Eye (tissue), 1 donor: ENCODE results near the gene CHKB.
"Not testable (repeated sequence)": the region's sequence is repeated elsewhere in the genome, so short reads cannot be mapped to it uniquely, and the experiment has no call there.

Experiments used
- DNase-seq: peaks from one replicate; pipeline ENCODE4 v3.0.0-alpha.2; 2015

CHKB gene

GRCh38 chr22:50611341-50612060, 28.9 kb upstream of the CHKB start:
- DNase-seq = no peak

DNA sequence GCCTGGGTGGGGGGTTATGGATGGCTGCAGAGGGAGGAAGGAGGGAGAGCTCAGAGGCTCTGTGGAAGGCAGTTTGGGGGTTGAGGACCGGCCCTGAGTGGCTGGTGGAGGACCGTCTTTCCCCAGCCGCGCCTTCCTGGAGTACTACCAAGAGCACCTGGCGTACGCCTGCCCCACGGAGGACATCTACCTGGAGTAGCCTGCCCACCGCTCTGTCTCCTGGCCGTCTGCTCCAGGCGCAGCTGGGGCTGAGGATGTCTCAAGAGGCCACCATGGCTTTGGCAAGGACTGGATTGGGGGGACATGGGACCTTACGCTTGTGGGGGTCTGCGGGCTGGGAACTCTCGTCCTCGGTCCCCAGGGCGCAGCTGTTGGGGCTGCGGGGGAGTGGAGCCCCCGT, 27.9 kb upstream of the CHKB start:
- no peak for DNase-seq

DNA sequence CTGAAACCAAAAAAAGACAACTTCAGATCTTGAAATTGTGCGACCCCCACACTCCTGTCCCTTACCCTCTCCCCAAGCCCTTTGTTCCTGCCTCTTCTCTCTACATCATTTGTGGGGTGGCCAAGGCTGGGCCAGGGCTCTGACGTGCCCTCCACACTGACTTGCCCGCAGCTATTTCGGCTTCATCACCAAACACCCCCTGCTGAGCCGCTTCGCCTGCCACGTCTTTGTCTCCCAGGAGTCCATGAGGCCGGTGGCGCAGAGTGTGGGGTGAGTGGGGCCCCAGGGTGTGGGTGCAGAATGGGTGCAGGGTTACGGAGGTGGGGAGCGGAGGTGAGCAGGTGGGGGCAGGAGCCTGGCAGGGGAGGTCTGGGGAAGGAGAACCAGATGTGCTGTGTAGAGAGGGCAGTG, 27.4 kb upstream of the CHKB start:
- no peak for DNase-seq

- DNase-seq = no peak
Measured at GRCh38 chr22:50609599-50609998, 26.9 kb upstream of the CHKB start.

DNA sequence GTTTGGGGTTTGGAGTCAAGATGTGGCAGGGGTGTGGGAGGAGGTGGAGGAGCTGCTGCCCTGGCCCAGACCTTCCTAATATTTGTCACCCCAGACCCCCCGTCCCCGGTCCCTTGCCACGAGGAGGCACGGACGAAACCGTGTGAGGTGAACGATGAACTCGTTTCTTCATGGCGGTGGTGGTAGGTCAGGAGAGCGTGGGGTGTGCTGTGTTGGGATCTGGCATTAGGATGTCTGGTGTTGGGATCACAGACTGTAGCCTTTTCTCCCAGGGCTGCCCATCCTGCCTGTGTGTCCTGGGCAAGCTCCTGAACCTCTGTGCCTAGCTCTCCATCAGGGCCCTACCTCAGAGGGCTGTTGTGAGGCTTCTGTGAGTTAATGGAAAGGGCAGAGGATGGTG, 26.3 kb upstream of the CHKB start:
- no peak for DNase-seq

DNA sequence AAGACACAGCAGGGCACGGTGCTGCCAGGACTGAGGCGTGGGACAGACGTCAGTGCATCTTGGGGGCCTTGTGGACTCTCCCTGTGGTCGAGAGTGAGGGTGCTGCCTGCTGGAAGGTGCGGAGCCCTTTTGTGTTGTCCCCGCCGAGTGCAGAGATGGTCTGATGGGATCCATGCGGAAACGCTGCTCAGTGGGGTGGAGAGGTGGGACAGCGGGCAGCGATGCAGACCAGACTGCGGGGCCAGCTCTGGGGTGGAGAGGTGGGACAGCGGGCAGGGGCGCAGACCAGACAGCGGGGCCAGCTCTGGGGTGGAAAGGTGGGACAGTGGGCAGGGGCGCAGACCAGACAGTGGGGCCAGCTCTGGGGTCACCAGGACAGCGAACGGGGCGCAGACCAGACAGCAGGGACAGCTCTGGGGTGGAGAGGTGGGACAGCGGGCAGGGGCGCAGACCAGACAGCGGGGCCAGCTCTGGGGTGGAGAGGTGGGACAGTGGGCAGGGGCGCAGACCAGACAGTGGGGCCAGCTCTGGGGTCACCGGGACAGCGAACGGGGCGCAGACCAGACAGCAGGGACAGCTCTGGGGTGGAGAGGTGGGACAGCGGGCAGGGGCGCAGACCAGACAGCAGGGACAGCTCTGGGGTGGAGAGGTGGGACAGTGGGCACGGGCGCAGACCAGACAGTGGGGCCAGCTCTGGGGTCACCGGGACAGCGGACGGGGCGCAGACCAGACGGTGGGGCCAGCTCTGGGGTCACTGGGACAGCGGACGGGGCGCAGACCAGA, 25.6 kb upstream of the CHKB start:
- DNase-seq = not testable (repeated sequence)

DNA sequence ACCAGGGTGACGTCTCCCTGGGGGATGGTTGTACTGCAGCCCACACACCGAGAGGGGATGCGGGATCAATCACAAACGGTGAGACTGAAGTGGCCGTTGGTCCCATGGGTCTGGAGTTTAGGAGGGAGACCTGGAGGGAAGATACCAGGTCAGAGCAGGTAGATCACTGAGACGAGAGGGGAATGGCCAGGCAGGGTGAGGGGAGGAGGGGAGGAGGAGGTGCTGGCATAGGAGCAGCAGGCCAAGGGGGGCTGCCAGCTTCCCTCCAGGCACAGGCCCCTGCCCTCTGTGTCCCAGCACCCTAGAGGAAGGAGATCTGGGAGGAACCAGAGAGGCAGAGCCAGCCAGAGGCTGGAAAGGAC, 25.0 kb upstream of the CHKB start:
- no peak for DNase-seq

- DNase-seq = no peak
Measured at GRCh38 chr22:50606946-50607658, 24.5 kb upstream of the CHKB start.

DNA sequence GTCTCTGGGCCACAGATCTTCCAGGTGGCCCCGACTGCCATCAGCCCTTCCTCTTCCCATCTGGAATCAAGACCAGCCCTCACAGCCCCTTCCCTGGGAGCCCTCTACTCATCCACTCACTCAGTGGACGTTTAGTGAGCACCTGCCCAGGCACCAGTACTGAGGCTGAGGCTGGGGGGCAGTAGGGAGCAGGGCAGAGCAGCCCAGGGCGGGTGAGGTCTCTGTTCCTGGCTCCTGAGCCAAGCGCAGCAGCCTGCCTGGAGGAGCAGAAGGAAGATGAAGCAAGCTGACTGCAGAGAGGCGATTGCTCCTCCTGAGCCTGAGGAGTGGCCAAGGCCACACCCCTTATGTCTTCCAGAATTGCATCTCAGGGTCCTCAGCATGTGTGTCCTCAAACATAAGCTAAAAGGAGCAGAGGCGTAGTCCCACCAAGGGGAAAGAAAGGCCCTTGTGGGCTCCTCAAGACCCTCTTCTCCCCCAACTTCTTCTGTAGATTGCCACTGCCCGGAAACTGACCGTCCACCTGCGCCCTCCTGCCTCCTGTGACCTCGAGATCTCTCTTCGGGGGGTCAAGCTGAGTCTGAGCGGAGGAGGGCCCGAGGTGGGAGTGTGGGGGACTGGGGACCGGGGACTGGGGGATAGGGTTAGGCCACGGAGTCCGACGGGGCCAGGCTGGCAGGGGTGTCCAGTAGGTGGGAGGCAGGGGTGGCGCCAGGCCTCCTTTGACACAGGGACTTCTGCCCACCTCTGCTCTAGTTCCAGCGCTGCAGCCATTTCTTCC, 23.7 kb upstream of the CHKB start:
- no peak for DNase-seq

DNA sequence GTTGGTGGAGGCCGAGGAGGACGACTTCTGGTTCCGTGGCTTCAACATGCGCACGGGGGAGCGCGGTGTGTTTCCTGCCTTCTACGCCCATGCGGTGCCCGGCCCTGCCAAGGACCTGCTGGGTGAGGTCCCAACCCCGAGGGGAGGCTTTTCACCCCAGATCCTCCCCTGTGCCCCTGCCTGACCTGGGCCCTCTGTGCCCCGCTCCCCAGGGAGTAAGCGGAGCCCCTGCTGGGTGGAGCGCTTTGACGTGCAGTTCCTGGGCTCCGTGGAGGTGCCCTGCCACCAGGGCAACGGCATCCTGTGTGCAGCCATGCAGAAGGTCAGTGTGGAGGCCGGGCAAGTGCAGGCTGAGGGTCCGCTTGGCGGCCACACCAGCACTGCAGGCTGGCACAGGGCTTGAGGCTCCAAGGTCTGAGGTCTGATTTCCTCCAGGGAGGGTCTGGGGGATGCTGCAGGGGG, 23.0 kb upstream of the CHKB start:
- DNase-seq = no peak

DNA sequence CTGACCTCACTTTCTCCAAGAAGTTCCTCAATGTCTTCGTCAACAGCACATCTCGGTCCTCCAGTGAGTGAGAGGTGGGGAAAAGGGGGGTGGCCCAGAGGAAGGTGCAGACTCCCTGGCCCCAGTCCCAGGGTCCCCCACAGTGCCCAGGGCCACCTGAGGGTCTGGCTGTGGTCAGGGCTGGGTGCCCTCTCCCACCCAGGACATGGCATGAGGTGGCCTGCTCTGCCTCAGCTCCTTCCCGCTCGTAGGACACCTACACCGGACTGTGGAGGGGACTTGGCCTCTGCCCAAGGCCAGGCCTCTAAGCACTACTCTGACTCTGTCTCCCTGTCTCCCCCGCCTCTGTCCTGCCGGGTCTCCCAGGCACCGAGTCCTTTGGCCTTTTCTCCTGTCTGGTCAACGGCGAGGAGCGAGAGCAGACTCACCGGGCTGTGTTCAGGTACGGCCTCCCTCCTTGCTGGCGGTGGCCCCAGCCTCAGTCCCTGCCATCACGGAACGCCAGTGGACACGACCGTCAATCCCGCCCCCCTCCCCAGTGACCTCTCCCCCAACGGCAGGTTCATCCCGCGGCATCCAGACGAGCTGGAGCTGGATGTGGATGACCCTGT, 22.5 kb upstream of the CHKB start:
- no peak for DNase-seq

DNA sequence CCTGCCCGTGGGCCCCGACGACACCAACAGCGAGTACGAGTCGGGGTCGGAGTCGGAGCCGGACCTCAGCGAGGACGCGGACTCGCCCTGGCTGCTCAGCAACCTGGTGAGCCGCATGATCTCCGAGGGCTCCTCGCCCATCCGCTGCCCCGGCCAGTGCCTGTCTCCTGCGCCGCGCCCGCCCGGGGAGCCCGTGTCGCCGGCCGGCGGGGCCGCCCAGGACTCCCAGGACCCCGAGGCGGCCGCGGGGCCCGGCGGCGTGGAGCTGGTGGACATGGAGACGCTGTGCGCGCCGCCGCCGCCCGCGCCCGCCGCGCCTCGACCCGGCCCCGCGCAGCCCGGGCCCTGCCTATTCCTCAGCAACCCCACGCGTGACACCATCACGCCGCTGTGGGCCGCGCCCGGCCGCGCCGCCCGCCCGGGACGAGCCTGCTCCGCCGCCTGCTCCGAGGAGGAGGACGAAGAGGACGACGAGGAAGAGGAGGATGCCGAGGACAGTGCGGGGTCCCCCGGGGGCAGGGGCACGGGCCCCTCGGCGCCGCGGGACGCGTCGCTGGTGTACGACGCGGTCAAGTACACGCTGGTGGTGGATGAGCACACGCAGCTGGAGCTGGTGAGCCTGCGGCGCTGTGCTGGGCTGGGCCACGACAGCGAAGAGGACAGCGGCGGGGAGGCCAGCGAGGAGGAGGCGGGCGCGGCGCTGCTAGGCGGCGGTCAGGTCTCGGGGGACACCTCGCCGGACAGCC, 21.8 kb upstream of the CHKB start:
- DNase-seq = no peak

DNA sequence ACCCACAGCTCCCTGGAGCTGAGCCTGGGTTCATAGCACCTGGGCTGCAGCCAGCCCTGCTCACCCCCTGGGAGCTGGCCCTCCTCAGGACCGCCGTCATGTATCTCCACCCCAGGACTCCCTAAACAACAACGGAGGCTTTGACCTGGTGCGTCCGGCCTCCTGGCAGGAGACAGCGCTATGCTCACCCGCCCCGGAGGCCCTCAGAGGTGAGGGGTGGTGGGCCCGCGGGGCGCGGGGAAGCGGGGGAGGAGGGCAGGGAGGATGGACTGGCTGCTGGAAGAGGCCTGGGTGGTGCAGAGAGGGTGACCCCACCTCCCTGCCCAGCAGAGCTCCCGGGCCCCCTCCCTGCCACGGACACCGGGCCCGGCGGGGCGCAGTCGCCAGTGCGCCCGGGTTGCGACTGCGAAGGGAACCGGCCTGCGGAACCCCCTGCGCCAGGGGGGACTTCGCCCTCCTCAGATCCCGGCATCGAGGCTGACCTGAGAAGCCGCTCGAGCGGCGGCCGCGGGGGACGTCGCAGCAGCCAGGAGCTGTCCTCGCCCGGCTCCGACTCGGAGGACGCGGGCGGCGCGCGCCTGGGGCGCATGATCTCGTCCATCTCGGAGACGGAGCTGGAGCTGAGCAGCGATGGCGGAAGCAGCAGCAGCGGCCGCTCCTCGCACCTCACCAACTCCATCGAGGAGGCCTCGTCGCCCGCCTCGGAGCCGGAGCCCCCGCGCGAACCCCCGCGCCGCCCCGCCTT, 21.0 kb upstream of the CHKB start:
- no peak for DNase-seq

GRCh38 chr22:50602338-50602700, 19.7 kb upstream of the CHKB start:
- DNase-seq = no peak

DNA sequence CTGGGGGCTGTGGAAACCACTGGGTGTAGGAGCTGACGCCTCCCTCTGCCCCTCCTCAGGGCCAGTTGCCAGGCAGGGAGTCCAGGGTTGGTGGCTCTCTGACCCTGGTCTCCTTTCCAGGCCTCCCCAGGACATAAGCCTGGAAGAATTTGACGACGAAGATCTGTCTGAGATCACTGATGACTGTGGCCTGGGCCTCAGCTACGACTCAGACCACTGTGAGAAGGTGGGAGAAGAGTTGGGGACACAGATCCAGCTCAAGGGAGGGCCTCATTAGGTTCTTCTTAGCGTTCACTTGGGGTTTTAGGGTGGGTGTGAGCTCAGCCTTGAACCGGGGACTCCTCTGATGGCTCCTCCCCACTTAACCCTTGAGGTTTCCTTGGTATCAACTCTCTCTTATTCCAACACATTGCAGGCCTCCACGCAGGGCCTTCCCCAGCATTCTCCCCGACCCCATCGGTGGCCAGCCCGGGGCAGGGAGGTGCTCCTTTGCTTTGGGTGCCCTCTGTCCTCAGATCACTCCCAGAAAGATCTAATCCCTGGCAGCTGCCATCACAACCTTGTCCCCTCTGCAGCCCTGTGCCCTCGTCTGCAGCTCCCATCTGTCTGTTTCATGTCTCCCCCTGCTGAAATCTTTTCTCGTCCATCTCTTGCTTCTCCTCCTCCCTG, 19.2 kb upstream of the CHKB start:
- DNase-seq = no peak

GRCh38 chr22:50600967-50601668, 18.5 kb upstream of the CHKB start:
- DNase-seq = peak; percentile 64

- peak; percentile 42 for DNase-seq
Measured at GRCh38 chr22:50600538-50600937, 17.9 kb upstream of the CHKB start, which contains the start of gene MAPK8IP2. TSS of gene MAPK8IP2 (plus strand) at chr22:50600793. CDS start at chr22:50600819, 26 bp downstream.

- peak; percentile 76 for DNase-seq
Measured at GRCh38 chr22:50599816-50600455, 17.3 kb upstream of the CHKB start.

DNA sequence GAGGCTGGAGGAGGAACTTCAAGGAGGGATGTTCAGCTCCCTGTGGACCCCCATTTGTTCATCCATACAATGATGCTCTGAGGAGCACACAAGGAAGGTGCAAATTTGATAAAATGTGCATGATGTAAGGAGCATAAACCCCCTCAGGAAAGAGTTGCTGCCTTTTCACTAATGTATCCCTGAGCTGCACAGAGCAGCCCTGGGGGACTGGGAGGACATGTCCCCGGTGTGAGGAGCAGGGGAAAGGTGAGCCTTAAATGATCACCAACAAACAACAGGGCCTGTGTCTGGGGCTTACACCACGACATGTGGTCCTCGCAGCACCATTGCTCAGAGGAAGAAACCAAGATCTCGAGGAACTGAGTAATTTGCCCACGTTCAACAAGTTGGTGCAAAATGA, 14.4 kb upstream of the CHKB start:
- no peak for DNase-seq
